ENCODE results near the gene BRD3OS. TPM values are rescaled to one million over a fixed set of nuclear protein-coding genes. Genes with fewer than 3 reads are reported as not detected.

The BRD3OS gene
- total RNA-seq, 1 donor from 2014 or later, result 16.9 TPM

DNA sequence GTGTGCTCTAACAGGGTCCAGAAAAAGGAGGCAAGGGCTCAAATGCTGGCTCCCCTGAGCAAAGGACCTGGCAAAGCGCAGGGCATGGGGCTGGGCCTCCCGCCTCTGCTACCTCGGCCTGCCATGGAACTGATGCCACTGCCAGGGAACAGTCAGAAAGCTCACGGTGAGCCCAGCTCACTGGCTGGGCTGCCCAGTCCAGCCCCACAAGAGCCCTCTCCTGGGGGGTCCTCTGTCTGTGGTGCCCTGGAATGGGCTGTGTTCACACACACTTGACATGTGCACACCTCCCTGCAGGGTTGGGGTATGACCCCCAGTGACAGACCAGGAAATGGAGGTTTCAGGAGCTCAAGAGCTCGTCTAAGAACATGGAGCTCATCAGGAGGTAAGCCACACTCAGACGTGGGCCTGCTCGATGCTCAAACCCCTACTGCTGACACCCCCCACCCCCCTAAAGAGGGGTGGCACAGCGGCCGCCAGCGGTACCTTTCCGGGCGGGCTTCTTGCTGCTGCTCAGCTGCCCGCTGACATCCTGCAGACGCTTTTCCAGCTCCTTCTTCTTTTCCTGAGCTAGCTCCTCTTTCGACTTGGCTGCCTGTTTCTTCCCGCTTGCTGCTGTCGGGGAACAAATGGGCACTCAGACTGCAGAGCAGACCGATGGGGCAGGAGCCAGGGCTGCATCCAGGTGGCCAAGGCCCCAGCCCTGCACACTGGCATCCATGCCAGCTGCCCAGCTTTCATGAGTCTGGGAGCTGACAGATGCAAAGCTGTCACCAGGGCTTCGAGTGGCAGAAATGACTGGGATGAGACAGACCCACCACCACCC is 9.1 kb downstream of the BRD3OS start:
- no peak for DNase-seq (ENCODE audit: low spot score)

DNA sequence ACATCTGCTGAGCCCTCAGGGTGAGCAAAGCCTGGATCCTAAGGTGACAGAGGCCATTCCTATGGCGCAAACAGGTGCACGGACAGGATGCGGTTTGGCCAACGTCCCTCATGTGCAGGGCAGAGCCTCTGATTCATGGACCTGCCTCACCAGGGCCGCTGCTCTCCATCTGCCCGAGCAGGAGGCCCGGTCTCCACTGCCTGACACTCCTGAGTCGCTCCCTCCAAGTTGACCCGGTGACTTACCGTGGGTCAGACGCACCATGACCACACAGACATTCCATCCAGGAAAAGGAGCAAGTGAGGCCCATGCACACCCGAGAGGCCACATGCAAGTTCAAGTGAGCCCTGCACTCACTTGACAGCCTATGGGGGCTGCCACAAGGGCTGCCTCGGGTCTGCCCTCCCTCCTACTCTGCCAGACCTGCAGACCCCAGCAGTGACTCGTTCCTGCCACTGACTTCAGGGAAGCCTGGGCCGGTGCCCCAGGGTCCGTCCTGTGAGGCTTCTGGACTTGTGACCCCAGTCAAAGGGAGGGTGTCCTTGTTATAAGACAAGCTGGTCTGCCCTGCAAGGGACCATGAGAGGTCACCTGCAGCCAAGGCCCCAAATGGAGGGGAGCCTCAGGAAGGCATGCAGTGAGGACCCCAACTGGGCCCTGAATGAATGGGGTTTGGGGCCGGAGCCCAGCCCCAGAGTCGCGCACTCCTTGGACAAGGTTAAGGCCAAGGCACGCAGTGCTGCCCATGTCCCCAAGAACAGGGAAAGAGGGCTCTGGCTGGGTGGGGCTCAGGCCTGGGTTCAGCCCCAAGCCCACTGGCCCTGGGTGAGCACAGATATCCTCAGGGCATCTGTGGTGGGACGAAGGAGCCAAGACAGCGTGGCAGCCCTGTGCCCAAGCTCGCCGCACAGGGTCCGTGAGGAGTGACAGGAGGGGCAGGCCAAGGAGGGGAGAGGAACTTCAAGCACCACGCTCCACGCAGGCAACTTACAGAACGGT is 10.1 kb downstream of the BRD3OS start:
- no peak for DNase-seq (ENCODE audit: low spot score)

DNA sequence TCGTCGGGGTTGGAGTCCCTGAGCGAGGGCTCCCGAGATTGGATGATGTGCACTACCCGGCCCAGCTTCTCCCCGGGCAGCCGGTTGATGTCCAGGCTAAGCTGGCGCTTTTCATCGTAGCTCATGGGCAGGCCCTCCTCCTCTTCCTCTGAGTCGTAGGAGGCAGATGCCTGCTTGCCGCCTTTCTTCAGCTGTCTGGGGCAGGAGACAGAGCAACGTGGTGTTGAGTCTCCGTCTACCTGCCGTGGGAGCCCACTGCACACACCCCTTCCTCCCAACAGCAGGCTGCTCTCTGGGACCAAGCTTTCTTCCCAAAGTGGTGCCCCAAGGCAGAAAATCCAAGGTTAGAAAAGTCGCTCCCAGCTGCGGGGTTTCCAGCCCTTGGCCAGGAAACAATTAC is 10.8 kb downstream of the BRD3OS start:
- DNase-seq (ENCODE audit: low spot score), result no peak

DNA sequence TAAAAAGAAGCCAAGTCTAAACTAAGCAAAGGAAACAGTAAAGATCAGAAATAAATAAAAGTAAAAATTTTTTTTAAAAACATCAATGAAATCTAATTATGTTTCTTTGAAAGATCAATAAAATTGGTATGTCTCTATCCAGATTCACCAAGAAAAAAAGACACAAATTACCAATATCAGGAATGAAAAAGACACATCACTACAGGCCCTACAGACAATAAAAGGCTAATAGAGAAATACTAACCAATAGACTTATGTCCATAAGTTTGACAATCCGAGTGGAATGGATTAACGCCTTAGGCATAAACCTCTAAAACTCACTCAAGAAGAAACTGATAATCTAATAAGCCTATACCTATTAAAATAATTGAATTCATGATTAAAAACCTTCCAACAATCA is 12.4 kb downstream of the BRD3OS start:
- no peak for DNase-seq (ENCODE audit: low spot score)

DNA sequence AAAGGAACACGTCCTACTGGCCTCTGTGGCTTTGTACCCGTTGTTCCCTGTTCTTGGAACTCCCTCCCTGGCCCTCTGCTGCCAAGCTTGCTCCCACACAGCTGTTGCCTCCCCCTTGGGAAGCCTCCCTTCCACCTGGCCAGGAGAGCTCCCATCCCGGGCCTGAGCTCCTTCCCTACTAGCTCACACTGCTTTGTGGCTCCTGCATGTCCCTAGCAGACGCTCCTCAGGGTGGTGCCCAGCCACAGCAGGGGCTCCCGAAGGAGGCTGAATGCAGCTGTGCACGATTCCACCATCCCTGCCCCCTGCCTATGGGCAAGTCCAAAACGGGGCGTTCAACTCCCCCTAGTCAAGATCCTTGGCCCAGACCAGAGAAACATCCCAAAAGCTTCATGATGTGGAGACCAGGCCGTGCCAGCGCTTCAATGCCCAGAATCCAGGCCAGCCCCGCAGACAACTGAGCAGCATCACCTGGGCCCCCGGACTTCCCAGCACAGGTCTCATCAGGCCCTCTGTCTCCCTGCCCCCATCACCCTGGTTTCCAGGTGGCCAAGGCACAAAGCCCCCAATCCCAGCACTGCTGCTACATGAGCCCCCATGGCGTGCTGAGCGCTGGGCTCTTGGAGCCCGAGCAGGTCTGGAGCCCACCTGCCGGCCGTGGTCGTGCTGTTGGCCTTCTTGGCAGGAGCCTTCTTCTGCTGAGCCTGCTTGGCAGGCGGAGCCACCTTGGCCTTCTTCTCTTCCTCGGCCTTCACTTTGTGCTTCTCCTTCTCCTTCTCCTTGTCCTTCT is 14.3 kb downstream of the BRD3OS start:
- no peak for DNase-seq (ENCODE audit: low spot score)

DNA sequence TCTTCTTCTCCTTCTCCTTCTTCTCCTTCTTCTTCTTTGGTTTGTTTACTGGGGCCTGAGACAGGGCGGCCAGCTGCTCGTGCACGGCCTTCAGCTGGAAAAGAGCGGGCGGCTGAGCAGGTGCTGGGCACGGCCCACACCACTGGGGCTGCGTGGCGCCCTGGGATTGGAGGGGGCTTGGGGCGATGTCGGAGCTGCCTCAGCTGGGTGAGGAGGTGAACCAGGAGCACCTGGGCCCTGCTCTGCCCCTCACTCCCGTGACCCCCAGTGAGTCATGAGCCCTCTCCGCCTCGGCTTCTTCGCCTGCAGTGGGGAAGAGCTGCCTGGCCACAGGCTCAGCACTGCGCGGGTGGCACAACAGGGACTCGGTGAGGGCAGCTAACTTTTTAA is 14.9 kb downstream of the BRD3OS start:
- no peak for DNase-seq (ENCODE audit: low spot score)

DNA sequence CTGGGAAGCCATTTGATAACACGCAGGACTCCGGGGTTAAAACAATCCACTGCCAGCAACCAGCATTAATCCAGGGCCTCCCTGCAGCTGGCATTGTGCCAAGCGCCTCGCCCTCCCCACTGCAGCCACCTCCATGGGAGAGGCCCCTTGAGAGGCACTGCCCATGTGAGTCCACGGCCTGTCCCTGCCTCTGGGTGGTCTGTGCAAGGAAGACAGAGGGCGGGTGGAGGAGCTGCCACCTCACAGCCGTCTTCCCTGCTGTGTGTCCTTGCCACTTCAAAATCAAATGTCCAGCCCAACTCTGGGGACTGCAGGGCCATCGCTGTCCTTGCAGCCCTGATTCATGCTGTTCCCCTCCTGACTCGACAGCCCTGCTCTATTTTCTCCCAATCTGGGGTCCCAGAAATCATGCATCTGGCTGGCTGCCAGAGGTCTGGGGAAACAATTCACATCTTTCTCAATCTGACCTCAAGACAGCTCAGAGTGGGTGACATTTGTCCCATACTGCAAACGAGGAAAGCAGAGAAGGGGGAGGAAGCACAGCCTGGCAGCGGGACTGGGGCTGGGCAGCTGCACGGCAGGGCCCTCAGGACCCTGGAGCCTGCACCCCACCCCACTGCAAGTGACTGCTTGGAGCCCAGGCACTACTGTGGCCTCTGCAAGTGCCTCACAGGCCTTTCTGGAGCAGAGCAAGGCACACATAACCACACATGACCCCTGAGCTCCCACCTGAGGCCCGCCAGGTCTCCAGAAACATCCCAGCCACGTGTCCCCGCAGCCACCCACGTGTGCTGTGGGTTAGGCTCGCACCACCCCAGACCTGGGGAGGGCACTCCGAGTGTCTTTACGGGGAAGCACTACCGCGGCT is 15.7 kb downstream of the BRD3OS start:
- no peak for DNase-seq (ENCODE audit: low spot score)

DNA sequence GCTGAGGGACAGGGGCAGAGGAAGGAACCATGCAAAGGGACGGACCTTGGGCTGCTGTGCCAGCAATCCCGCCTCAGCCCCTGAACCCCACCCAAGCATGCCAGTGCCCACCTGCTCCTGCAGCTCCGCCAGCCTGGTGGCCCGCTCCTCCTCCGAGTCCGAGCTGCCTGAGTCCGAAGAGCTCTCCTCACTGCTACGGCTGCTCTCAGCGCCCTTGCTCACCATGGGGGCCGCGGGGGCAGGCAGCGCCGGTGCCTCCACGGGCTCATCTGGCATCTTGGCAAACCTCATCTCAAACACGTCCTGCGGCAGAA is 16.3 kb downstream of the BRD3OS start:
- no peak for DNase-seq (ENCODE audit: low spot score)

DNA sequence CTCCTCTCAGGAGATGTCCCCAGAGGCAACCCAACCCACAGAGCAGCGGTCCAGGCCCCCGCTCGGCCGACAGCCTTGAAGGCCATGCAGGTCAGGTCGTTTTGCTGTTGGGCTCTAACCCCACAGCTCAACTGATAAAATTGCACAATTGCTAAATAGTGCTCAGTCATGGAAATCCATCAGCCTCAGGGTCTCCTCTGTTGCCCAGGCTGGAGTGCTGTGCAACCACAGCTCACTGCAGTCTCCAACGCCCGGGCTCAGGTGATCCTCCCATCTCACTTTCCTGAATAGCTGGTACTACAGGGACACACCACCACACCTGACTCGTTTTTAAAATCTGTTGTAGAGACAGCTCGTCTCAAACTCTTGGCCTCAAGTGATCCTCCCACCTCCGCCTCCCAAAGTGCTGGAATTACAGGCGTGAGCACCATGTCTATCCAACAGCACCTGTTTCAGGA is 18.3 kb downstream of the BRD3OS start:
- no peak for DNase-seq (ENCODE audit: low spot score)

DNA sequence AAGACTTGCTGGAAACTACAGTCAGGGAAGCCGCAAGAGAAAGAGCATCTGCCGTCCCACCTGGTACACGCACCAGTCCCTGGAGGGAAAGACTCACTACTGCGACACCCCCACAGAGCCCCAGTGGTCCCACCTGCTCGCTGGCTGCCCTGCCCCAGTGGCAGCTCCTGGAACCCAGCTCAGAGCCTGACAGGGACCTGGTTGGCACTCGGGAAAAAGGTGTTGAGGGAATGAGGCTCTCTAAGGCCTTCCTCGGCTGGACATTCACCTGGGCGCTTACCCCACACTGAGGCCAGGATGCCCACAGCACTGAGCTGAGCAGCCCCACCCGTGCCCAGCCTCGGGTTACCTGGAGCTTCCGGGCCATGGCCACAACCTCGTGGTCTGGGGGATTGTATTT is 19.7 kb downstream of the BRD3OS start:
- no peak for DNase-seq (ENCODE audit: low spot score)

DNA sequence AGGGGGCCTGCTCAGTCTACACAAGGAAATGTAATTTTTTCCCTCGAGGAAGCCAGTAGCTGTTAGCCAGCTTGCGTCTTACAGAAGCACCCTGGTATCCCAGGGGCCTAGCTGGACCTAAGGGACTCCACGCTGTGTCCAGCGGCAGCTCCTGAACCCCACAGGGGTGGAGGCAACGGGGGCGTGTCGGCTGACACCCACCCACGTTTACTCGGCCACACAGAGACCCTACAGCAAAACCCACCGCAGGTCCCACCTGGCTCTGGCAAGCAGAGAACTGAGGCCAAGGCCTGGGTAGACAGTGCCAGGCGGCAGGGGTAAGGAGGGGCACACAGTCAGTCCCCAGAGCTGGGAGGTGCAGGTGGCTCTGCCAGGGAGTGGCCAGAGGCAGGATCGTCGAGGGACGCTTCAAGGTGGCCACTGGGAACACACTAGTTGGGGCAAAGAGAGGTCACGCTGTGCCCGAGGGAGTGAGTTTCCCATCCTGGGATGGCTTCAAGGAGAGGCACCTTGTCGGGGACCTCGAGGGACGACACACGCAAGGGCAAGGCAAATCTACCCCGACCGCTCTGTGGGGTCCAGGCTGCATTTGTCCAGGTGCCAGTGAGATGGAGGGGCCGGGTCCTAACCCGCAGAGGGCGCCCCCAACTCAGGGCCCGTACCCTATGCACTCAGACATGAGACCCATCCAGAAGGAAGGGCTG is 20.7 kb downstream of the BRD3OS start:
- DNase-seq (ENCODE audit: low spot score), result no peak

DNA sequence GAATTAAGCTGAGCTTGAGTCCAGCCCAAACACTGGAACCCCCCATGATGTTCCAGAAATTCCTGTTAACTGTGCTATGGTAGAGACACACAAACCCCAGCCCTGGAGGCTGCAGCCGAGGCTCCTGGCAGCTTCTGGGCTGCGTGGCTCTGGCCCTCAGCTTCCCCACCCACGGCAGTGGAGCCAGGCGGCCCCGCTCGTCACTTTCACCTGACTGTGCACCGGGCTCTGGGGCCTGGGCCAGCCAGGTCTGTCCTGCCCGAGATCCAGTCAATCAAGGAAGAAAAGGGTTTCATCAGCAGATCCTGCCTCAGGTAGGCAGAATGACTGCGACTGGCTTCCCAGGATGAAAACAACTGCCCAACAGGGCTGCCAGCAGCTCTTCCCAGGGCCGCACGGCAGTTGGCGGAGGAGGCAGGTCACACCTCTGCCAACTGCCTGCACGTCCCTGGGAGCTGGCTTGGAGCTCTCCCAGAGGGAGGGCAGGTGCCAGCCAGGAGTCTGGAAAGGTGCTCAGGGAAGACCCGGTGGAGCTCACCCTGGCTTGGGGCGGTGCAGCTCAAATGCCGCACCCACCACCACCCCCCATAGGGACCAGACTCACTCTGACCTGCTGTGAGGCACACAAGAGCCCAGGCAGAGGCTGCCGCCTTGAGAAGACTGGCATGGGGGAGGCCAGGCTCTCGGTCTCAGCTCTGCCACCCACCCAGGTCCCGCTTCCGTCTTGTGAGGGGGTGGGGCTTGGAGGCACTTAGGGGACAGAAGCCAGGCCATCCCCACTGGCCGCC is 21.8 kb downstream of the BRD3OS start:
- no peak for DNase-seq (ENCODE audit: low spot score)

DNA sequence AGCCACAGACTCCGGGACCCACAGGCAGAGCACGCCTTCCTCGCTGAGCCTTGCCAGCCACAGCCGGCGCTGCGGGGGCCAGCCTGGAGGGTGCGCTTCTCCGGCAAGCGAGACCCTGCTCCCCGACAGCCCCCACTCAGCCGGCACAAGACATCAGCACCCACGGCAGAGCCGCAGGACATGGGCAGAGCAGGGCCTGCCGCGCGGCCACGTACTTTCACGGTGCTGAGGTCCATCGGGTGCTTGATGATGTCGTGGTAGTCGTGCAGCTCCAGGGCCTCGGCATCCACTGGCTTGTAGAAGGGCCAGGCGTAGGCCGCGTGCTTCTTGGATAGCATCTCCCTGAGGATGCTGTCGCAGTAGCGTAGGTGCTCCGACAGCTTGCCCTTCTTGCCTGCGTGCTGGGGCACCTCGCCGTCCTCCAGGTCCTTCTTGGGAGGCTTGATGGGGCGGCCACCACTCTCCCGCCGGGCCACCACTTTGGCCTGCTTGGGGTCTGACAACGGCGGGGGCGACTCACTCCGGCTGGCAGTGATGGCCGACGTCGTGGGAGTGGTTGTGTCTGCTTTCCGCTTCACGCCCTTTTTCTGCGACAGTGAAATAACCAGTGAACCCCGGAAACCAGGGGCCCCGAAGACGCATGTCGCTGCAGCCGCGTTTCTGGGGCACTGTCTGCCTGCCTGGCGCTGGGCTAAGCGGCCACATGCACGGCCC is 22.7 kb downstream of the BRD3OS start:
- no peak for DNase-seq (ENCODE audit: low spot score)

DNA sequence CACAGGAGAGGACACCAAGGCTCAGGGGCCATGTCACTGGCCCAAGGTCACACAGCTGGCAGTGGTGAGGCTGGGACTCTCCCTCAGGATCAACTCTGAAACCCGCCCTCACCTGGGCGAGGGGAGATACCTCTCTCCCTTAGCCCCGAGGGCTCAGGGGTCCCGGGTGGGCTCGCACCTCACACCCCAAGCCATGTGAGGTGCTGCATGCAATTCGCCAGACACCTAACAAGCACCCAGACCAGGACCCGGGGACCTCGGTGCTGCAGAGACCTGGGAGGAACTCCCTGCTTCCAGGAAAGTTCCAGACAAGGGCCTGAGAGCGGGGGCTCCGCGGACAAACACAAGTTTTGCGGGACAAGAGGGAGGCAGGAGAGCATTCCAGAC is 23.3 kb downstream of the BRD3OS start:
- no peak for DNase-seq (ENCODE audit: low spot score)

DNA sequence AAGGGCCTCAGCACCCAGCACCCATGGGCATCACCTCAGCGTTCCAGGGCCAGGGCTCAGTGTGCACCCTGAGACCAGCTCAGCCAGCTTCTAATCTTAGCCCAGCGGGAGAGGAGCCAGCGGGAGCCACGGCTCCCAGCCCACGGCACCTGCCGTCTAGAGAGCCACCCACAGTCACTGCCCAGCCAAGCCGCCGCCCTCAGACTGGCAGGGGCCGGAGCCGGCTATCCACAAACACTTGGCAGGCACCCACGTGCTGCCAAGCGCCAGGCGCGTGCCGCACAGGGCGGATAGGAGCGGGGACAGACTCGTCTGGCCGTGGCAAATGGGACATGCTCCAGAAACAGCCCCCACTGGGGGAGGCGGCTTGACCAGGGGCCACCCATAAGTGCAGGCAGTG is 24.0 kb downstream of the BRD3OS start:
- no peak for DNase-seq (ENCODE audit: low spot score)

DNA sequence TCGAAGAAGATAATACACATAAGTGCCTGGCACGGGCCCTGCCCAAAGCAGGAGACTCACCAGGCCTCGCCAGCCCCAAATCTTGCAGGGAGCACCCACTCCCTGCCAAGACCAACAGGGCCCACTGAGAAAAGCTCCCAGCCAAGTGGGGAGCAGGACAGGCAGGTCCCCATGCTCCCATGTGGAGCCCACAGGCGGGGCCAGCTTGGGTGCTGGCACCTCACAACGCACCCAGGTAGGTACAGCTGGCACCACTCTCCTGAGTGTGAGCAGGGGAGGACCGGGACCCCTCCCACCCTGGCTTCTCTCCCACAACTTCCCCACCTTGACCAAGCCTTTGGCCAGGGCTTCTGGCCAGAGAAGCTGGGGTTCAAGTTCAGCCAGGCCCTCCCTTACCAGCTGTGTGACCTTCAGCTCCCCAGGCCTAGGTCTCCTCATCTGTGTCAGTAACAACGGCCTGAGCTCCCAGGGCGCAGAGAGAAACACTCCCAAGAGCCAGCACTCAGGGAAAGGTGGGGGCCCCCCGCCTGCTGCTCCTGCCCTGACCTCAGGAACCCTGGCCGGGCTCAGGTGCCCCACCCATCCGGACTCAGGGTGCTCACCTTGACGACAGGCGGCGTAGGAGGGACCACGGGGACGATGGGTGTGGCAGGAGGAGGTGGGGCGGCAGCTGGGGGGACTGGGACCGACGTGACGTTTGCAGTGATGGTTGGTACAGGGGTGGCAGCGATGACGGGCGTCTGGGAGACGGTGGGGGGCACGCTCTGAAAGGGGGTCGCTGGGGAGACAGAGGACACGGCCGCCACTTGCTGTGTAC is 24.7 kb downstream of the BRD3OS start:
- no peak for DNase-seq (ENCODE audit: low spot score)

DNA sequence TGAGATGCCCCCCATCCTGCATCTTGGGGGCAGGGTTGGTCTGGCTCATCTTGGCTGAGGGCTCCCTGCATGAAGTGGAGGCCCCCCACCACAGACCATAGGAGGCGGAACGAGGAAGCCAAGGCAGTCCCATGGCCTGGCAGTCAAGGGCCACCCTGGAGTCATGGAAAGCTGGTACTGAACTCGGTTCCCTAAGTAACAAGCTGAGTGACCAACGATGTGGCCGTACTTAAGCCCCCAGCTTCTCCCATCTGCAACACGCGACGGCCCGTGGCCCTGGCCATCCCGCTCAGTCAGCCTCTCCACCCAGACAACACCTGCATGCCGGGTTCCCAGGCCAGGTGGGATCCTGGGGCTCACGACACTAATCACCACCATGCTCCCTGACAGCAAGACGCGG is 25.4 kb downstream of the BRD3OS start:
- no peak for DNase-seq (ENCODE audit: low spot score)

DNA sequence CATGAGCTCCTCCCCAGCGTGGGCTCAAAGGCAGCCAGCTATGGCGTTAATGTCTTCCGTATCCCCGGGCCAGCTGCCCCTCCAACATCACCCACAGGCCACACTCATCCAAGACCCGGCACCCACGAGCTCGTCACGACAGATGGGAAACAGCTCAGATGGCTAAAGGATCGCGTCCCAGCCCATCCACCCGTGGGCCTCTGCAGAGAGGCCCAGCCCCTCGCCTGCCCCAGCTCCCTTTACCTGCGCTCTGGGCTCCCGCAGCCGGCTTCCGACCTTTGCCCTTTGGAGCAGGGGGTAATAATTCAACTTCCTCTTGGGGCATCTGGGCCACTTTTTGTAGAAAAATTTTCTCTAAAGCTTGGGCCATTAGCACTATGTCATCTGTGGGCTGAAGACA is 26.0 kb downstream of the BRD3OS start:
- DNase-seq (ENCODE audit: low spot score), result no peak

Data from ureter (tissue), 1 donor.